GM12878 (cell line): ENCODE results near the gene MRPL39. TPM values are rescaled to one million over a fixed set of nuclear protein-coding genes. Genes with fewer than 3 reads are reported as not detected.

ENCODE experiments used
- BACH1 ChIP-seq: fragments of 450-650 bp; IDR thresholded peaks from 2 replicates; pipeline ENCODE4 v1.6.1; 2017; ENCODE audit warnings: mild to moderate bottlenecking, borderline replicate concordance
- EP300 ChIP-seq, 2 experiments: fragments of 150-350 bp in 1 of 2; IDR thresholded peaks; 2 replicates each; pipeline ENCODE4 v1.6.1; 2011 to 2012; ENCODE audit warnings: low read depth in 2 of 2, low read length in 2 of 2, borderline replicate concordance in 1 of 2, improper control_type of control experiment in 1 of 2, inconsistent platforms in 1 of 2; ENCODE audit not compliant: control insufficient read depth in 1 of 2
- HCFC1 ChIP-seq: fragments of 150-350 bp; IDR thresholded peaks from 2 replicates; pipeline ENCODE4 v1.6.1; 2014; ENCODE audit warnings: low read length
- HSF1 ChIP-seq: fragments of 150-350 bp; IDR thresholded peaks from 2 replicates; pipeline ENCODE4 v1.6.1; 2014; ENCODE audit warnings: mild to moderate bottlenecking, low read depth, low read length
- MYB ChIP-seq: fragments of 150-350 bp; IDR thresholded peaks from 2 replicates; pipeline ENCODE4 v1.6.1; 2014; ENCODE audit warnings: mild to moderate bottlenecking, low read depth, low read length, borderline replicate concordance
- RFX5 ChIP-seq: IDR thresholded peaks from 2 replicates; pipeline ENCODE4 v1.6.1; 2011; ENCODE audit warnings: low read depth, low read length, improper control_type of control experiment
- SIX5 ChIP-seq: IDR thresholded peaks from 2 replicates; pipeline ENCODE4 v1.6.1; 2011; ENCODE audit warnings: mild to moderate bottlenecking, low read depth, low read length, moderate library complexity; ENCODE audit not compliant: severe bottlenecking
- SREBF1 ChIP-seq: IDR thresholded peaks from 2 replicates; pipeline ENCODE4 v1.6.1; 2012; ENCODE audit warnings: mild to moderate bottlenecking, low read length
- TCF3 ChIP-seq: IDR thresholded peaks from 2 replicates; pipeline ENCODE4 v1.6.1; 2012; ENCODE audit warnings: low read depth, mild to moderate bottlenecking, low read length, borderline replicate concordance; ENCODE audit not compliant: insufficient read depth
- ZBED1 ChIP-seq: IDR thresholded peaks from 2 replicates; pipeline ENCODE4 v1.6.1; 2016; ENCODE audit warnings: borderline replicate concordance
- ZNF24 ChIP-seq: fragments of 450-650 bp; IDR thresholded peaks from 2 replicates; pipeline ENCODE4 v1.6.1; 2017; ENCODE audit warnings: antibody characterized with exemption, mild to moderate bottlenecking
- ZNF592 ChIP-seq: fragments of 450-650 bp; IDR thresholded peaks from 2 replicates; pipeline ENCODE4 v1.6.1; 2017; ENCODE audit warnings: mild to moderate bottlenecking, moderate library complexity
- ZSCAN29 ChIP-seq: fragments of 450-650 bp; IDR thresholded peaks from 2 replicates; pipeline ENCODE4 v1.6.1; 2017; ENCODE audit warnings: mild to moderate bottlenecking, moderate library complexity
- ZZZ3 ChIP-seq: IDR thresholded peaks from 2 replicates; pipeline ENCODE4 v1.6.1; 2011; ENCODE audit warnings: low read depth; ENCODE audit not compliant: control insufficient read depth, insufficient read length
- polyA plus RNA-seq, 11 experiments: library from polyadenylated mRNA; depleted of rRNA in 4 of 11; unstranded in 6 of 11; stranded (reverse) in 5 of 11; fragments of >200 nt; fragmentation: Nextera tagmentation in 4 of 11; fragmentation: Illumina TruSeq in 1 of 11; extraction: Ambion mirVana in 4 of 11; extraction: Trizol in 1 of 11; gene quantifications; 1 replicate in 1 of 11; 2 replicates in 10 of 11; pipeline versions ENCODE4 v1.2.1 to v1.2.3, GENCODE V29; 2011 to 2016; ENCODE audit warnings: inconsistent platforms in 2 of 11, missing spikeins in 2 of 11, low read depth in 1 of 11
- total RNA-seq, 4 experiments: library from RNA; depleted of rRNA in 3 of 4; stranded (reverse); fragments of >200 nt in 3 of 4; fragmentation: Illumina TruSeq in 1 of 4; extraction: Trizol in 1 of 4; gene quantifications; 2 replicates each; pipeline versions ENCODE4 v1.2.1 to v1.2.3, GENCODE V29; 2013 to 2021

Gene MRPL39
- total and polyA plus RNA-seq, 10 of the 15 experiments (the other 5 are each of a cell fraction or from before 2014, with no cell fraction given): 68.8 to 292 (median 120) TPM

DNA sequence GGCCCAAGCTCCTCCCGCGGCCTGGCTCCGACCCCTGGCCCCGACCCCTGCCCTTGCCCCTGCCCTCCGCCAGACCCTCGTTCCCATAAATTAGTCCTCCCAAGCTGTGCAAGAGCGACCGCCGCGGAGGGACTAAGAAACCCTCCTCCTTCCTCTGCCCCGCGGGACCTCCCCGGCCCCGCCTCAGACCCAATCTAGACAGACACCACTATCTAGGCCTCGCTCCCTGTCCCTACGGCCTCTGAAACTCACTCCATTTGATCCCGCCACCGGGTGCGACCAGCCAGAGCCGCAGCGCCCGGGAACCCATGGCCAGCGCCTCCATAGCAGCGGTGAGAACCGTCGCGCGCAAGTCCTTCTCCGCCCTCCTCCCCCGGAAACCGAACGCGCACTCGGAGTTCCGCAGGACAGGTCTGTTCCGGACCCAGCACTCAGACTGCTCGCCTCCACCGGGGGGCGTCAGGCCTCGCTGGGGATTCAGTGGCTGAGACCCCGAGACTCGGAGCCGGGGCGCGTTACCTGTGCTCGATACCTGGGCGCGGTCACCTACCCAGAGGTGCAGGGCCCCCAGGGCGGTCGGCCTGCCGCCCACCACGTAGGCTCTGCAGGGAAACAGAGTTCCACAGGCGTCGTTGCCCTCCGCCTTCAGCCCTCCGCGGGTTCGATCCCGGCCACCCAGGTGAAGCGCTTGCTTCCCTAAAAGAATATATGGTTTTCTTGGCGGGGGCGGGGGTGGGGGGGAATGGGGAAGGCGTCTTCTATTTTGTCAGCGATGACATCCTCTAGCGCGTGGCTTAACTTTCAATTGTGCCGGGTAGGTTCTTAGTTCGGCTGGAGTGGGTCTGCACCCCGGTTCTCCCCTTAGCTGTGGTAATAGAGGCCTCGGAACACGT is at the start of gene MRPL39 (continued):
- TF ChIP-seq ZNF592 (no peak), HCFC1 (peak; percentile 84), ZBED1 (no peak), RFX5 (0 out of 2 replicates have a peak, but pooled peaks have one; percentile 31), ZSCAN29 (peak; percentile 76), ZNF24 (peak; percentile 90), EP300 (IDR thresholded peaks at IDR 0.05; ENCODE audit: borderline replicate concordance in 1 of 2, control insufficient read depth in 1 of 2, low read depth in 2 of 2, low read length in 2 of 2) (0 out of 4 replicates have a peak, but pooled peaks of 1 of the 2 experiments have one; percentile 11), BACH1 (peak; percentile 33; the same call in 1 of the 2 replicates), TCF3 (peak; percentile 54; the same call in 1 of the 2 replicates), MYB (0 out of 2 replicates have a peak, but pooled peaks have one; percentile 53), HSF1 (no peak), SREBF1 (no peak; the same call in 1 of the 2 replicates), ZZZ3 (no peak), SIX5 (peak; percentile 65)
